Inflammatory macrophage (primary cell): ENCODE results near the gene PRR29.

Experiments used
- DNase-seq, 2 donors: peaks; one replicate each; pipeline ENCODE4 v3.0.0-alpha.2; 2020 to 2022
- total RNA-seq, 18 experiments: gene quantifications; one replicate each; lab custom pipeline; 2026; ENCODE audit warnings: mixed read lengths in 6 of 18, inconsistent platforms in 2 of 18; lab: John Stamatoyannopoulos, UW

Gene PRR29
- 0 to 0.25 (median 0.13) reads per million in 18 experiments for total RNA-seq

GRCh38 chr17:63998050-63998720 is at the start of gene PRR29:
Gene PRR29, plus strand, starts transcription at chr17:63998351. Its CDS starts 14 bp downstream, at chr17:63998365.
- peak in 1 of 2 donors; percentile 48 for DNase-seq

GRCh38 chr17:63948521-63948920 is 49.6 kb upstream of the PRR29 start:
- DNase-seq, result no peak

DNA sequence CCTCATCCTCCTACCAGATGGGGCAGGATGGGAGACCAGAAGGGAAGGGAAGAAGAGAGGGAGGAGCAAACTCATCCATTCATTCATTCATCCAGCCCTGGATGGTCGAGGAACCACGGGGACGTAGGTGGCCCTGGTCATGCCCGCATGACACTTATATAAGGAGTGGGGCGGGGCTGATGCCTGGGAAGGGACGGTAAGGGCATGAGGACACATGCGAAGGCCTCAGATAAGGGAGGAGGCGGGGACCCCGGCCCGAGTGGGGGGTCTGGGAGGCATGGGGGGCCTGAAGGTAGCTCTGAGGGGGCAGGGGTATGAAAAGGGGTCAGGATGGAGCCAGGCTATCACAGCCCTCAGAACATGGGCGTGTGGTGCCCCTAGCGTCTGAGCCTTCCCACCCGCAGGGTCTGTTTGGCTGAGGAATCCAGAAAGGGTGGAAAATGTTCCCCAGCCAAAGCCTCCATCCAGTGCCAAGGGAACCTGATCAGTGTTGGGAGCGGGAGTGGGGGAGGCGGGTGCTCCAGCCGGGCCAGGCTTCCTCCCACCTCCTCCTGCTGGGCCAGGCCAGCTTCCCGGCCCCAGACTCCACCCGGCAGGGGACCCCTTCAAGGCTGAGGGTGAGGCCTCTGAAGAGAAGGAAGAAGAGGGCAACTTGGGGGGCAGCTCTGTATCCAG is 48.4 kb upstream of the PRR29 start:
- DNase-seq, result no peak

DNA sequence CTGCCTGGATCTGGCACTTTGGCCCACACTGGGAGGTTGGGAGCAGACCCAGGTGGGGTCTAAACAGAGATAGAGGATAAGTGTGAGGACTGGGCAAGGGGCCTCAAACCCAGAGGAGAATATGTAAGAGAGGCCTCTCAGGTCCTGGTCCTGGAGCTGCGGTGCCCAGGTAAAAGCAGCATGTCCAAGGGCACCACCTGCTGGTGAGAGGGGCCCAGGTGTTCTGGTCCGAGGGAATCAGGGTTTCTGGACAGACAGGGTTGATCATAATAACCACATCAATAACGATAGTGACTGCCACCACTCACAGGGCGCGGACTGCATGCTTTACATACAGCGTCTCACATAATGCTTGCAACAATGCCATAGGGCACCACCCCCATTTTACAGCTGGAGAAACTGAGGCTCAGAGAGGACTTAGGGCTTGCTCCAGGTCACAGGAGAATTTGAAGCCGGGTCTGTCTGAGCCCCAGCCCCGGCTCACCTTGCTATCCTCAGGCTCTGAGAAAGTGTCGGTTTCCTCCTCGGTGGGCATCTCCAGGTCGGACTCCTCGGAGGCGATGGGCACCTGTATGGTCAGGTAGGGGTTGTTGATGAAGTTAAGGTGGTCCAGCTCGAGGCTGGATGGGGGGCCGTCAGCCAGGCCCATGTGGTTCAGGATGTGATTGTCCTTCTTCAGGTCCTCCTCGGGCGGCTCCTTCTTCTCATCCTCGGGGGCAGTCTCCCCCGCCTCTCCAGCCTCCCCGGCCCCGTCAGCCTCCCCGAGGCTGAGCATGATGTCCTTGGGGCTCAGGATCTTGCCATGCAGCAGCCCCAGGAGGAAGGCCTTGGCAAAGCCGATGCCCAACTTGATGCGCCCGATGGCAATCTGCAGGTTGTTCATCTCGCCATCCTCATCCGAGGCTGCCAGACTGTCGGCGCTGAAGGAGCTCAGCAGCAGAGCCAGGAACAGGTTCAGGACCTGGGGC is 46.9 kb upstream of the PRR29 start:
- DNase-seq, result no peak

DNA sequence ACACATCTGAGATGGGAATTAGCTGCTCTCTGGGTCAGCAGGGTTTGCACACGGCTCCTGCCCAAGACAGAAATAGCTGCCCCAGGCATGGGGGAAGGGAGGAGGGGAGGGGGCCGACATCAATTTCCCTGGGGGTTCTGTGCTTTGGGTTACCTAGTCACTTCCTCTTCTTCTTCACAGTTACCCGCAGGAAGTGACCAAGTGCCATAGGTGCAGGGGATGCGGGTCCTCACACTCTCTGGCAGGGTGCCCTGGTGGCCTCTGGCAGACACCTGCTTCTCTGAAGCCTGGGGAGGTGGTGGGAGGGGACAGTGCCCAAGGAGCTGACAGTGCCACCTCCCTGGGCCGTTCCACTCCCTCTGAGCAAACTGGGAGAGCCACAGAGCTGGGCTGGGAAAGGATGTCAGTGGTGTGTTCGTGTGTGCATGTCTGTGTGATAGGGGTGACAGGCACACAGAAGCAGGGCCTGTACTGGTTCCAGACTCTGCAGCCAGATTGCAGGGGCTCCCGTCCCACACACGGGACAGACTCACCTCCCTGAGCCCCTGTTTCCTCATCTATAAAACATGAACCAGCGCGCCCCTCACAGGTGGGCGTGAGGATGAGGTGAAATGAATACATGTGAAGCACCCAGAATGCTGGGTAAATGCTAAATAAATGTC is 43.6 kb upstream of the PRR29 start:
- DNase-seq, result no peak

DNA sequence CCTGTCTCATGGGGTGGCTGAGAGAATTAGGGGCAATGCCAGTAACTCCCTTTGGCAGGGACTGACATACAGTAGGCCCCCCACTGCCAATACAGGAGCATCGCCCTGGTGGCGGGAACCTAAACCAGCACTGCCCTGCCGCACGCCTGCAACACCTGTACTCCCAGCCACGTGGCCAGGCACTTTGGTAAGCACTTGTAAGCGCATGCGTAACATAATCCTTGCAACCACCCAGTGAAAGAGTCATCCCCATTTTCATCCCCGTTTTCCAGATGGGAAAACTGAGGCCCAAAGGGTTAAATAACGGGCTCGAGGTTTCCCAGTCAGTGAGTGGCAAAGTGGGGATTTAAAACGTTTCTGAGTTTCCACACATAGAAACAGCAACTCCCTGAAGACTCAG is 42.9 kb upstream of the PRR29 start:
- DNase-seq, result no peak

- no peak for DNase-seq
Measured at GRCh38 chr17:63955791-63956190, 42.4 kb upstream of the PRR29 start.

- DNase-seq, result no peak
Measured at GRCh38 chr17:63956296-63956920, 41.7 kb upstream of the PRR29 start.

GRCh38 chr17:63960006-63960405 is 38.1 kb upstream of the PRR29 start:
- DNase-seq, result no peak

DNA sequence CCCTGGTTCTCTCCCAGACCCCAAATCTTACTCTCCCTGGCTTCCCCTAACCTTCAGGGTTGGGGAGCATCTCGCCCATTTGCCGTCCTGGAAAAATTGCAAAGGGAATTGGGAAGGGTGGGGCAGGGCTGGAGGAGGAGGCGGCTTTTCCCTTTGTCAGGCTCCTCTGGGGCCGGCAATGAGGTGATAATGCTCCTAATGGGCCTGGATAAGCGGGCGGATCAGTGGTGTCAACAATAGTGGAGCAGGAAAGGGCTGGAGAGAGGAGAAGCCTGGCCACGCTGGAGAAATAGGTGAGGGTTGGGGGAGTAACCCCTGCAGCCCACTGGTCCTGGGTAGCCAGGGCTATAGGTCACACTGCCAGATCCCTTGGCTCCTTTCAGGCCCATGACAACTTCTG is 37.7 kb upstream of the PRR29 start:
- no peak for DNase-seq

- DNase-seq, result peak; percentile 64 to 69
Measured at GRCh38 chr17:63961355-63962212, 36.6 kb upstream of the PRR29 start.

- no peak for DNase-seq
Measured at GRCh38 chr17:63962298-63962744, 35.8 kb upstream of the PRR29 start.

DNA sequence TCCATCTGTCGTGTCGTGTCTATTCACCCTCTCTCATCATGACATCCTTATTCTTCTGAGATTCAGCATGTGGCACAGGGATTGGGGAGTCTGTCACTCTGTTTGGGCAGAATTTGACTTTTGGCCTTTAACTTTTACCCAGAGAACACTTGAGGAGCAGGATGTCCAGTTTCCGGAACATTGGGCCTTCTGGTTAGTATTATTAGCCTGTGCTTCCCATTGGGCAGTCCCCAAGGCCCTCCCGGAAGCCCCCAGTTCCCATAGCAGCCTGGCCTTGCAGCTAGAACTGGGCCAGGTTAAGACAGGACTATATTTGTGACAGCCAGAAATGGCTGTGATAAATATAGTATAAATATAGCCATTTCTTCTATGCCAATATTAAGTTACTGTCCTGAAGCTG is 35.0 kb upstream of the PRR29 start:
- DNase-seq, result no peak

GRCh38 chr17:63966646-63967264 is 31.4 kb upstream of the PRR29 start:
- no peak for DNase-seq

DNA sequence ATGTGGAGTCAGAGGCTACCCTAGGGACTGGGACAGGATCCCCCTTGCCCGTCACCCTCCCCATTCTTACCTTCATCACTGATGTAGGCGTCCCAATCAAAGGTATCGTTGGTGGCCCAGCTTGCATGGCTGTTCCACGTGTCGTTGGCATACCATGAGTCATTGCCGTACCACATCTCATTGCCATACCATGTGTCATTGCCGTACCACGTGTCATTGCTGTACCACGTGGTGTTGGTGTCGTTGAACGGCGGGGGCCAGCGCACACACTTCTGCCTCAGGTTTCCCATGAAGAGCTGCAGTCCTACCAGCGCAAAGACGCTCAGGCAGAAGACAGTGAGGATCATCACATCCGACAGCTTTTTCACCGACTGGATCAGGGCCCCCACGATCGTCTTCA is 30.2 kb upstream of the PRR29 start:
- DNase-seq, result no peak

GRCh38 chr17:63969278-63969677 is 28.9 kb upstream of the PRR29 start:
- DNase-seq, result no peak

- no peak for DNase-seq
Measured at GRCh38 chr17:63972796-63973195, 25.4 kb upstream of the PRR29 start, which contains the start of gene SCN4A. Gene SCN4A, minus strand, starts transcription at chr17:63972918. Its CDS starts 77 bp downstream, at chr17:63972841.

GRCh38 chr17:63973247-63973646 is 24.9 kb upstream of the PRR29 start:
- no peak for DNase-seq

DNA sequence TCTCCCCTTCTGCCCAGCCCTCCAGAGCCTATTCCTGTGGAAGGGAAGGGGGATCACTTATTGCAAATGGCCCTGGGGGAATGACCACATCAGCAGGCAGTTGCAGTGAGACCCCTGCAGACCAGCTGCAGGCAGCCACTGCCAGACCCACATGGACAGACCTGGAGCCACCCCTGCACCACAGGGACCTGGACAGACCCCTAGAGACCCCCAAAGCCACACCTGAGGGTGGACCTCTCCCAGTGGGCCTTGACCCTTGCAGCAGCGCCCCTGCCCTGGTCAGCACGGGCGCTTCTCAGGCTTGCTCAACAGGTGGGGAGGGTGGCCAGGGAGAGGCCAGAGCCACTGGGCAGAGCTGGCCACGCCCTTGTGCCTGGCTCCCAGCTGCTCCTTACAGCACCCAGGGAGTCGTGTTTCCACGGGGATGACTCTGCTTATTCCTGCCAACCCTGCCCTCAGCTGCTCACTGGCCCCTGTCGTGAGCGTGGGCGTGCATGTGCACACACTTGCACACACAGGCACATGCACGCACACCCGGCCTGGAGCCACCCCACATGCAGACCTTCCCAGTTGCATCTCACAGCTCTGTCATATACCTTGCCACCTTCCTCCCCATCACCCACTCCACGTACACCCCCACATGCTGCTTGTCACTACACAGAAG is 24.1 kb upstream of the PRR29 start:
- DNase-seq, result no peak
